HG03565 (cell line): ENCODE data around the gene IL1R1.
"Not testable (repeated sequence)": the region's sequence is repeated elsewhere in the genome, so short reads cannot be mapped to it uniquely, and the experiment has no call there.

Source experiments
- ATAC-seq: cut with Tn5 transposase; IDR thresholded peaks from one replicate; pipeline ENCODE4 v1.9.1; 2021; ENCODE audit warnings: mild to moderate bottlenecking, moderate library complexity; ENCODE audit not compliant: unreplicated experiment

Gene IL1R1

DNA sequence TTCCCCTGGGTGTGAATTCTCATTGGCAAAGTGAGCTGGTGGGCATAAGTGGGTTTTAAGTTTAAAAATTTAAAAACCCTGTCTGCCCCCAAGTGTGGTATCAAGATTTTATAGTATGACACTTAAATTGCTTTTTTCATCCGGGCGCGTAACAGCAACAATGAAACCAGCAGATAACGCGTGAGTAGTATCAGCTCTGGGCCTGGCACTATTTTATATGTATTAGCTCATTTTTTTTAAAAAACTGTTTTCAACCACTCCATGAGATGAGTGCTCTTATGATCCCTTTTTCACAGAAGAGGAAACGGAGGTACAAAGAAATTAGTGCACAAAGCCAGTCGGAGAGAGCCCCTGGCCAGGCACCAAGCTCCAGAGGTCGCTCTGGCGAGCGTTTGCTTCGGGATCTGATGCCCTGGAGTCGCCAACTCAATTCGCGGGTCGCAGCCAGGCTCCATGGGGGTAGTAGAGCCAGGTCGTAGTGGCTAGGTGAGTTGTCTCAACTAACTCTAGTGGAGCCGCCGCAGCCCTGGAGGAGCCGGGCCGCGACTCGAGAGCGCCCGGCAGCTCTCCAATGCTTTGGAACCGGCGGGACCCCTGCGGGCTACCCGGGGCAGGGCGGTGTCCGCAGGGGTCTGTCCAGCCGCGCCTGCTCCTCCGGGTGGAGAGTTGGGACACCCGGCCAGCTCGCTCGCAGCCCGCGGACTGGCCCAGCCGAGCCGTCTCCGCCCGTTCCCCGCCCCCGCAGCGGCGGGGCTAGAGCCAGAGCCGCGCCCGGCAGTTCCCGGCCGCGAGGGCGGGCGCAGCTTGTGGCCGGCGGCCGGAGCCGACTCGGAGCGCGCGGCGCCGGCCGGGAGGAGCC lies at the start of gene IL1R1:
Gene IL1R1, plus strand, starts transcription at position 777 of the 859 bp plus-strand sequence. CDS start 14,979 bp downstream, outside the sequence.
- ATAC-seq: no peak

- no peak for ATAC-seq
These were observed 48.9 kb upstream of the IL1R1 start for GRCh38 chr2:102093662-102094061.

- no peak for ATAC-seq
These were observed 47.6 kb upstream of the IL1R1 start for GRCh38 chr2:102094917-102095316.

DNA sequence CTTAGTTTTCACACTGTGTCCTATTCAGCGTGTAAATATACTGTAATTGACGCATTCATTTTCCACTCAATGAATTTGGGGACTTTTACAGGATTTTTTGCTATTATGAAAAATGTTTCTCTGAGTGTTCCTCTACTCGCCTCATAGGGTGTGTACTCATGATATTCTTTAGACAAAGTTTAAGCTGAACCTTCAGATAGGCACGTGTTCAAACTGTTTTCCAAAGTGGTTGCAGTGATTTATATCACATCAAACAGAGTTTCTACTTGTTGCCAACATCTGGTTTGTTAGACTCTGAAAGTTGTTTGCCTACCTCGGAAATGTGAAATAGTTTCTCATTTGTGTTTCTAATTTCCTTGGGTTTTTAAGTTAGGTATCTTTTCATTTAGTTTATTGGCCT lies 46.4 kb upstream of the IL1R1 start:
- no peak for ATAC-seq

GRCh38 chr2:102098756-102099155 lies 43.8 kb upstream of the IL1R1 start:
- no peak for ATAC-seq

DNA sequence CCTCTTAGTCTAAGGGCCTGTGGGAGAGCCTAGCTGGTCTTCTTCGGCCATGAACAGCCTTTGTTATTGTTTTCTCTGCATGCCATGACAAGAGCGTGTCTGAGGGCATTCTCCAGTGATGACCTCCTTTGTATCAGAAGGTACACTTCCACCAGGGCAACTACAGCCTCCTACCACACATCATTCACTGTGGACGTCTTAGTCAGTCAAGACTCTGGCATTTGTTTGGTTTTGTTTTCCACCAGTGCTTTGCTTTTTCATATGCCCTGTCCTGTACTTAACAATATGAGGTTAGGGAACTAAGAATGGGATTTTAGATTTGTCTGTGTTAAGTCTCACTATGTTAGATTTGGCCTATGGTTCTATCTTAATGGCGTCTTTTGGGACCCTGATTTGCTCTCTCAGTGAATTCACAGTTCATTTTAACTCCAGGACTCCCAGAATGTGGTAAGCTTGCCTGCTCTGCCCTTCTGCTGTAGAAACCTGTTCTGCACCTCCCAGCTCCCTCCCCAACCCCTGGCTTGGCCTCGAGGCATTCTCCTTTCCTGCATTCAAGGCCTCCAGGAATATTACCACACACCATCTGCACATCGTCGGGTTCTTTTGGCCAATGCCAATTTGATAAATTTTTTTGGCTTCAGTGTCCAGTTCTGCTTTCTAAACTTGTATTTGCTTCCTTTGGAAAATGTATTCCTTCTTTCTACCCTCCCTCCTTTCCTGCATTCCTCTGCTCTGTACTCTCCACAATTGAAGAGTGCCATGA lies 42.8 kb upstream of the IL1R1 start:
- ATAC-seq: no peak

DNA sequence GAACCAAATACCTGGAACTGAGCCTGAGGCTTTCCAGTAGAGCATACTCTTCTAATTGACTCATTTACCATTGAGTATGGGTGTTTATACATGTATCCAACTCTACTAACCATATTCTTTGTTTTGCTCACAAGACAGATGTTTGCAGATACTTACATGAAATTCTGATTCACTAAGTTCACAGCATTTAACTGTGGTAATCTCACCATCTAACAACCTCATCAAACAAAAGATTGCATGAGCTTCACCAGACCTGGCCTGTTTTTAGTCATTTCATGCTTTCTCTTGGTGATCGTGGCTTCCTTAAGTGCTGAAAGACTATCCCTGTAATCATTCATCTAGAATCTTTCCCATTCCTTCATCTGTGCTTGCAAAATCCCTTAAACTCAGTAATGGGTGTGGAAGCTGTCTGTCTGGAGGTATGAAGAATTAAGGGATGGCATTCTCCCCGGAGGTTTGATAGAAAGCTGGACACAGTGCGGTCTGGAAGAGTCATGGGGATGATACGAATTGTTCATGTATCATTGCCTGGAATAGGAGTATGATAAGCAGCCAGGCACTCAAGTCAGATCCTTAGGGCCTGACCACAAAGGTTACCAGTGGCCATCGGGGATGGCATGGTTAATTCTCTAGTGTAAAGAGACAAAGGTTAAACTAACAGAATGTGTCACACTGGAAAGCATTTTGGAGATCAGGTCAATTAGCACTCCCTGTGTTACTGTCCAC lies 42.0 kb upstream of the IL1R1 start:
- ATAC-seq: no peak

DNA sequence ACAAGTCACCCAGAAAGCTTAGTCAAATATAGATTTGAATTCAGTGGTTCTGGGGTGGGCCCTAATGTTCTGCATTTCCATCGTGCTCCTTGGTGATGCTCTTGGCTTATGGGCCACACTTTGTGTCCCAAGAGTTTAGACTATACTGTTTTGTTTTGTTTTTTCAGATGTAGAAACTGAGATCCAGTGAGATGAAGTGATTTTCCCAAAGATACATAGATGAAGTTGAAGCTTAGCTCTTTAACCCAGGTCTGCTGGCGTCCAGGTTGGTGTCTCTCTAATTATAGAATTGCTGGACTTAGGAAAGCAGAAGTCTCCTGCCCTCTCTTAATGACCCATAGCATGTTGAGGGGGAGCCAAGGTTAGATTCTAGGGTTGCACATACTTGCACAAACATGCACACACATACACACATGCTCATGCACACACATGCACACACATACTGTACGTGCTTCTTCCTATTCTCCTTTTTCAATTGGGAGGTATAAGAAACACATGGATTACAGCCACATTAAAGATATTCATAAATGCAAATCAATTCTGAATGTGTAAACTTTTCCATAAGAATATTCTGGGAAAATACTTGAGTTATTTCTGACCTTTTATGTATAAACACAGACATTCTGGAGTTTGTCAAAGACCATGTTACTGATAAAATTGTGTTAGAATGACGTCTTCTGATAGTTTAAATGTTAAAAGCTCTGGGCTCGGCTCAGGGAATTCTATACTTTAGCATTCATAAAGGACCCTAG lies 41.3 kb upstream of the IL1R1 start:
- ATAC-seq: no peak

DNA sequence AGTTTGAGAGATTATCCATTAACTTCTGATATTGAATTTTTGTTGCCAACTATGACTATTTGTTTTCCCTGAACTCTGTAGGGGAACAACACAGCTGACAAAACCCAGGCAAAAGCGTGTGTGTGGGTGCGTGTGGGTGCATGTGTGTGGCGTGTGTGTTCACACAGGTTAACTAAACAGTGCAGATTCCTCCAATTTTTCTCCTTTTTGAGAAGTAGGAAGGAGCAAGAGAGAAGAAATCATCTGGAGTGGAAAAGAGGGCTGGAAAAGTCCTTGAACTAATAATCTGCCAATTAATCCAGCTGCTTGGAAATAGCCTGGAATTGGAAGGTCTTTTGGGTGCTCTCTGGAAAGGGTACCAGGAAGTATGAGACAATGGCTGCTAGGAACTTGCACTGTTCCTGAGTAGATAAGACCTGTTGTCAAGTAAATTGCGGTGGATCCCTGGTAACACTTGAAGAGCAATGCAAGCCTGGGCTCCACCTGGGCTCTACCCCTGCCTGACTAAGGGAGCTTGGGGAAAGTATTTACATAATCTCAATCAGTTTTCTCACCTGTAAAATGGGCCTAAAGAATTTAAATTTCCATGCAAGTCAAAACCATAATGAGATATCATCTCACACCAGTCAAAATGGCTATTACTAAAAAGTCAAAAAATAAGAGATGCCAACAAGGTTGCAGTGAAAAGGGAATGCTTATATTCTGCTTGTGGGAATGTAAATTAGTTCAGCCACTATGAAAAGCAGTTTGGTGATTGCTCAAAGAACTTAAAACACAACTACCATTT lies 40.5 kb upstream of the IL1R1 start:
- ATAC-seq: no peak

- ATAC-seq: not testable (repeated sequence)
These were observed 40.0 kb upstream of the IL1R1 start for GRCh38 chr2:102102636-102102948.

DNA sequence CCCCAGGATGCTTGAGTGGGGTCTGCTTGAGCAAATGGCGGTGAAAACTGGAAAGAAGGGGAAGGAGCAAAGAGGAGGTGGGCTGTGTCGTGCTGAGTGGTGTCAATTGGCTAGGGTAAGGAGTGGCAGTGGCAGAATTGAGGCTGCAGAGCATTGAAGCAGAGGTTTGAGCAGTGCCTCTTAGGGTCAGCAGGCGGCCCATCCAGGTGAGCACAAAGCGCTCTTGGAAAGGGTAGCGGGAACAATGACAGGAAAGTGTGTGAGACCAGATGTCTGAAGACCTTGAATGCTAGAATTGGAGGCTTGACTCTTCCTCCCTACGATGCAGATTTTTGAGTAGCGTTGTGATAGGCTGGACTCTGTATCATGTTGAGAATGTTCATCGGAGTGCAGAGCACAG lies 39.3 kb upstream of the IL1R1 start:
- ATAC-seq: no peak

DNA sequence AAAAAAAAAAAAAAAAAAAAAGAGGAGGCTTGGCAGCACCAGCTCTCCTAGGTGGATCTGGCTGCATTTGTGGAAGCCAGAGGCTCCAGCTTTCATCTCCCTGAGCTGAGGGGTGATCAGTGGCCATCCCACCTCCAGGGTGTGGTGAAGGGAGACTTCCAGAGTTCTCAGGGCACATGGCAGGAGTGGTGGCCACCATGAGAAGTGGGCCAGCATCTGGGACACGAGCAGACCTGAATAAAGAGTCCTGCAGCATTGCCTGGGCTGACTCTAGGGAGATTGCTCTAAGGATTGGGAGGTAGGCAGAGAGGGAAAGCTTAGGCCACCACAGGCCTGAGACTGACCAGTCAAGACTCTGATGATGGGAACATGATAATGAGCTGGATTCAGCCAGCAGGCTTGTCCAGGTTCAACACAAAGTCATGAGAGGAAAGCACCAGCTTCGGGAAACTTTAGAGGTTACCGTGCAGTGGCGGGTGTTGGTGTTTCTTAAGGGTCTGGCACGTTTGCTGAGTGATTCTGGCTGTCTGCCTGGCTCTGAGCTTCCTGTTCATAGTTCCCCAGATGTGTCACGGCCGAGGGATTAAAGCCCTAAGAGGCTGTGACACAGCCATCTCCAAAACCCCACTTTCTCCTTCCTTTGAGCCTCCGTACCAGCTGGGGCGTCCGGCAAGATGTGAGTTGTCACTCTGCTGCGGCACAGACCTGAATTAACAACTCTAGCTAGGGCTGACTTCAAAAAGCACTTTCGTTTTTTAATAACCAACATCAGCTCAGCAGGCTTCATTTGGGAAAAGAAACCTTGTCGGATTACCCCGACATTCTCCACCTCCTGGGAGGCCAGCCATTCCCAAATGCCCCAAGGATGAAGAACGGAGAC lies 38.3 kb upstream of the IL1R1 start:
- no peak for ATAC-seq

- no peak for ATAC-seq
These were observed 36.4 kb upstream of the IL1R1 start for GRCh38 chr2:102106133-102106556.

GRCh38 chr2:102106813-102107740 lies 35.5 kb upstream of the IL1R1 start:
- not testable (repeated sequence) for ATAC-seq

DNA sequence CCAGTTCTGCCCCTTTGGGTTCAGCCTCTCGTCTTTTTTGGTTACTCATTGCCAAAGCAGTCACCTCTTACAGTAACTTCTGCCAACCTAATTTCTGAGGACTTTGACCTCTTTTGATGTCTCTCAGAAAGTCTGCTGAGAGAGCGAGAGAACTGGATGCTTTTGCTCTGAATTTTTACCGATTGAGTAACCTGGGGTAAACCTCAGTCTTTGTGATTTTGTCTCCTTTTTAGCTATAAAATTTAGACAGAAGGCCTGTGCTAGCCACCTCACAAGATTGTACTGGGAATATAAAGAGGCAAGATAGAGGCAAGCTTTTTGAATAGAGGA lies 34.8 kb upstream of the IL1R1 start:
- no peak for ATAC-seq

- no peak for ATAC-seq
These were observed 33.5 kb upstream of the IL1R1 start for GRCh38 chr2:102109016-102109415.

DNA sequence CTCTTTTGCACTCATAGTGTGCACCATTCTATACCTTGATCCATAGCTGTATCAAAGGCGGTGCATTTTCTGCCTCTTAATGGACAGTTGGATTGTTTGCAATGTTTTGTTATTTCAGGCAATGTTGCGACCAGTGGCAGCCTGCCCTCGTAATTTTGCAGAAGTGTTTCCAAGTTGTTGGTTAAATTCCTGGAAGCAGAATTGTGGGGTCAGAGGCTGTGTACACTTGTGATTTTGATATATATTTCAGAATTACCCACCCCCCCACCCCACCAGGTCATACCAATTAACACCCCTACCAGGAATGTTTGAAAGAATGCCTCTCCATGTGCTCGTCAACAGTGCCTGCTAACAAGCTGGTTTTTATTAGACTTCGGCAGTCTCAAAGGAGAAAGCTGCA lies 32.4 kb upstream of the IL1R1 start:
- ATAC-seq: no peak
